HAP-1 (cell line): ENCODE data around the gene TMEM238.
"Not testable (repeated sequence)": the region's sequence is repeated elsewhere in the genome, so short reads cannot be mapped to it uniquely, and the experiment has no call there.

Source experiments
- DNase-seq, 2 experiments: peaks; one replicate each; pipeline ENCODE4 v3.0.0-alpha.2; 2016 to 2020; ENCODE audit warnings: low spot score in 2 of 2
- H3K27me3 ChIP-seq: fragments of 250-450 bp; sonication (Bioruptor Pico); 2 replicates; pipeline ENCODE4 v1.5.1; 2020; ENCODE audit warnings: low read depth, mild to moderate bottlenecking, moderate library complexity
- H3K36me3 ChIP-seq: fragments of 250-450 bp; sonication (Bioruptor Pico); replicated peaks from 2 replicates; pipeline ENCODE4 v1.5.1; 2020; ENCODE audit warnings: mild to moderate bottlenecking
- H3K4me1 ChIP-seq: fragments of 250-450 bp; sonication (Bioruptor Pico); 2 replicates; pipeline ENCODE4 v1.5.1; 2020; ENCODE audit warnings: mild to moderate bottlenecking
- H3K4me3 ChIP-seq: fragments of 250-450 bp; sonication (Bioruptor Pico); 2 replicates; pipeline ENCODE4 v1.5.1; 2020; ENCODE audit warnings: mild to moderate bottlenecking, moderate library complexity
- H3K9me3 ChIP-seq: fragments of 250-450 bp; sonication (Bioruptor Pico); 2 replicates; pipeline ENCODE4 v1.5.1; 2020; ENCODE audit warnings: mild to moderate bottlenecking, moderate library complexity
- in situ Hi-C: fragments of 300-500 bp; cut with MboI; formaldehyde crosslinking; loops from 3 replicates; pipeline ENCODE4 v1.14.3; 2020; ENCODE audit warnings: low sequenced_read_pairs, inconsistent platforms, mixed read lengths

The TMEM238 gene

DNA sequence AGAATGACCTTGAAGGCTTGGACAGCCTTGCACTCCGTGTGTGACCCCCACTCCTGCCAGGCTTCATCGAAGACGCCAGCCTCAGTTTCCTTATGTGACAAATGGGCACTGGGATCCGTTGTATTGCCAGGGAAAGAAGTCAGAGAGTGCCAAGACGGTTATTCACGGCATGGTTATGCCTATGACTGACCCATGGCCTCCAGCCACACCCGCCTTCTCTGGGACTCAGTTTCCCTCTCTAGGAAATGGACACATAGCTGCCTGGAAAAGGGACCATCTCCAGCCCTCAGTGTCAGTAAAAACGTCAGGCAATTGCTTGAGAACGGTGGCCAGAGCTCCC, 24.4 kb upstream of the TMEM238 start:
- Histone ChIP-seq H3K36me3 (peaks cover 39% of the 10 kb centered on the region), H3K9me3 (peaks cover 4% of the 10 kb centered on the region; the same call in 1 of the 2 replicates), H3K4me1 (peaks cover 17% of the 10 kb centered on the region), H3K27me3 (no peaks in the 10 kb centered on the region), H3K4me3 (peak overlapping the region; percentile 16)
- in situ Hi-C loops = no loop called here
- no peak for DNase-seq

DNA sequence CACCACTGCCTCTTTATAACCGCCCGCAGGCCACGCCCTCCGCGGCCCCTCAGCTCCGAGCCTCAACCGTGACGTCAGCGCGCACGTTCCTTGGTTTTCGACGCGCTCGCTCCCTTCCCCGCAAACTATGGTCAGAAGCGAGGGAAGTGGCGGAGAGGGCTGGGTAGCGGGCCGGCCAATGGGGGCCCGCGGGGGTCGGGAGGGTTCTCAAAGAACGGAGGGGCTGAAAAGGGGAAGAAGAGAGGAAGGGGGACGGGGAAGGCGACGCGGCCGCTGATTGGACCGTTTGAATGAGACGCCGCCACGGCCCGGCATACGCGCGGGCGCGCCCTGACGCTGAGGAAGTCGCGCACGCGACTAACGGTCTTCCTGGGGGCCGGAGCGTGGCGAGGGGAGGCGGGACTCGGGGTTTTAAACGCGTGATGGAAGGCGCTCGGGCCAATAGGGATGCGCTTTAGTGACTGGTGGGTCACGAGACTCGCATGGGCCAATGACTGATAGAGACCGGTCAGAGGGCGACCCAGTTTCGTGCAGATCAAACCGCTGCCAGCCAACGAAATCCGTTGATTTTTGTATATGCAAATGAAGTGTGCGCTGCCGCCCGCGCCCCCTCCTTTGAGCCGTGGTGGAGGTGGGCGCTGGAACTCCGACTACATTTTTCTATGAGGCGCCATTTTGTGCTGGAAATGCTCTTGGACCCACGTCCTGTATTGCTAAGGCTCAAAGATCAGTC, 23.9 kb upstream of the TMEM238 start:
- H3K4me1 ChIP-seq = peaks cover 17% of the 10 kb centered on the region
- H3K27me3 ChIP-seq = no peaks in the 10 kb centered on the region
- H3K36me3 ChIP-seq = peaks cover 44% of the 10 kb centered on the region
- peak; percentile 97 to 98 for DNase-seq
- peak overlapping the region; percentile 94 for H3K4me3 ChIP-seq
- in situ Hi-C loops = no loop called here
- H3K9me3 ChIP-seq = peaks cover 4% of the 10 kb centered on the region; the same call in 1 of the 2 replicates

DNA sequence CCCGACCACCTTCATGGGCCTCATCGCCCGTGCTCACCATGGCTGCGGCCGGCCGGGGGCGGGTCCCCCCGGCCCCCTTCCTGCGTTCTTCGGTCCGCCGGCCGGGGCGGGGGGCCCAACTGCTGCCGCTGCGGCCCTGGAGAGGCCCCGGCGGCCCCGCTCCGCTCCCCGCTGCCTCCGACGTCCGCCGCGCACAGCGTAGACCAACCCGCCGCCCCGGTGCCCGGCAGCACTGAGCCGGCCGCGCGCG, 23.4 kb upstream of the TMEM238 start, which contains the start of gene UBE2S:
Gene UBE2S, minus strand, starts transcription at position 239 of the 250 bp plus-strand sequence. Its CDS starts 199 bp downstream, at position 40.
- Histone ChIP-seq H3K4me1 (peaks cover 17% of the 10 kb centered on the region), H3K36me3 (peaks cover 49% of the 10 kb centered on the region), H3K4me3 (peak within 1 kb of the TSS; percentile 94)
- DNase-seq, H3K27me3 ChIP-seq, in situ Hi-C loops, H3K9me3 ChIP-seq: not testable (repeated sequence)

DNA sequence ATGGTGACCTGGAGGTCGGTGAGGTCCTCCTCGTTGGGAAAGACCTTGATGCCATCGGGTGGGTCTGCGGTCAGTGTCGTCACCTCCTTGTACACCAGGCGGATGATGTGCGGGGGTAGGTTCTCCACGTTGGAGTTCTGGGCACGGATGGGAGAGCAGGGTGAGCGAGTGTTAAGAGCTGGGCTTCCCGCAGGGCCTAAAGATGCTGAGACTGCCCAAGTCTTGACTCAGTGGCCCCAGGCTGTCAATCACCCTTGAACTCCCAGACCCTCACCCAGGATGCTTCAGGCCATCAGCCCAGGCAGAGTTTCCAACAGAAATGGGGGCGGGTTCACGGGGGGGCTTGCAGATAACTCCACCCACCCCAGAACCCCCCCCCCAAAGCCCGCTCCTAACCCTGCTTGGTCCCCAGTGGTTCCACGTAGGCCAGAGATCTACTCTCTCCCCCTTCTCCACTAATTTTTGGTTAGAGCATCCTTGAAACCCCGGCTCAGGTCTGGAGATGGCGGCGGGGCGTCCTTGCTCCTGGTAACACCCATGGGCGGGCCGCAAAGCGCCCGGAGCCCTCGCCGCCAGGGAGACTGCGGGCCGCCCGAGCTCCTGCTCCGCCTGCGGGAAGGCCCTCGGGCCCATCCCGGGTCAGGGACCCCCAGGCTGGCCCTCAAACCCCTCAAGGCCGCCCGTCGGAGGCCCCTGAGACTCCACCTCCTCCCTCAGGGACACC, 22.9 kb upstream of the TMEM238 start:
- in situ Hi-C loops = no loop called here
- Histone ChIP-seq H3K4me1 (peaks cover 17% of the 10 kb centered on the region), H3K36me3 (peaks cover 54% of the 10 kb centered on the region), H3K9me3 (peaks cover 4% of the 10 kb centered on the region; the same call in 1 of the 2 replicates), H3K27me3 (no peaks in the 10 kb centered on the region), H3K4me3 (peak overlapping the region; percentile 94)
- DNase-seq = peak in 1 of 2 experiments; percentile 48

DNA sequence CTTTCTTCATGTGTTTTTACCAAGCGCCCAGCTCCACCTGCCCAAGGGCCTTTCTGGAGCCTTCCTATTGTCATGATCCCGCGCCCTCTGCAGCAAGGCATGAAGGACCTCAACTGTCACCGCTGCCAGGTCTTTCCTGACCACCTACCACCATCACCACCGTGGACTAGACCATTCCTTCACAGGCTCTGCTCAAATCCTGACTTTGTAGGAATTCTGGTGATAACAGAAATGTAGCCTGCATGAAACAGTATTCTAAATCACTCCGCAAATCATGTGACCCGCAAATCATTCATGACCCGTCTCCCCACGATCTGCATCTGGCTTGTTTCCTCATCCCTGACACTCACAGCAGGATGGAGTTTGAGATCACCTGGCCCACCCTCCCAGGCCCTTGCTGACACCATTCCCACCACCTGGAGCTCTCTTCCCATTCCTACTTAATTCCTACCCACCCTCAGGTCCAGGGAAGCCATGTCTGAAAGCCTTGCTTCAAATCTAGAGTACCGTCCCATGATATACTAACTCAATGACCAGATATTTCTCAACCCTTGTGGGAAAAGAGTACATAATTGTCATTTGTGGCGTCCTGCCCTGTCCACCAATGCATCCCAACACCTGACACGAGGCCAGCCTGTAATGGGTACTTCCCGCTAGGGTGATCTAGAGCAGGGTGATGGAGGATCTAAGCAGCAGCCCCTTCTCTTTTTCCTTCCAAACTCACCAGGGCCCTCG, 22.2 kb upstream of the TMEM238 start:
- no peaks in the 10 kb centered on the region for H3K27me3 ChIP-seq
- H3K4me1 ChIP-seq = peaks cover 17% of the 10 kb centered on the region
- peaks cover 59% of the 10 kb centered on the region for H3K36me3 ChIP-seq
- no peak for DNase-seq
- H3K9me3 ChIP-seq = peaks cover 4% of the 10 kb centered on the region; the same call in 1 of the 2 replicates
- in situ Hi-C loops = no loop called here
- peak overlapping the region; percentile 94 for H3K4me3 ChIP-seq

DNA sequence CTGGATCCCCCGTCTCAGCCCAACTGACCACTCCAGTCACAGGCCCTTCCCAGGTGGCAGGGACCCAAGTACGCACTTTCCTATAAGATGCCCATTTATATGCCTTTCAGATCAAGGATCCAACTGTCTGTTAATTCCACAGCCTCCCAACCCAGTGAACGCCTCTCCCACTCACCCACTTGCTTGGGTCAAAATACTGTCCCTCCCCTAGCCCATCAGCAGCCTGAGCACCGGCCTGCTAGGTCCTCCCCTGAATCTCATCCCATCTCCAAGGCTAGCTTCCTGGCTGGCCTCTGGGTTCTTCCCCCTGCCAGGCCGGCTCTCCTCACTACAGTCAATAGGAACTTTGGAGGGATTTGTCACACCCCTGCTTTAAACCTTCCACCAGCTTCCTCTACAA, 21.5 kb upstream of the TMEM238 start:
- no peaks in the 10 kb centered on the region for H3K27me3 ChIP-seq
- peak overlapping the region; percentile 94 for H3K4me3 ChIP-seq
- peaks cover 4% of the 10 kb centered on the region; the same call in 1 of the 2 replicates for H3K9me3 ChIP-seq
- H3K4me1 ChIP-seq = peaks cover 17% of the 10 kb centered on the region
- in situ Hi-C loops = no loop called here
- peaks cover 64% of the 10 kb centered on the region for H3K36me3 ChIP-seq
- DNase-seq = no peak

DNA sequence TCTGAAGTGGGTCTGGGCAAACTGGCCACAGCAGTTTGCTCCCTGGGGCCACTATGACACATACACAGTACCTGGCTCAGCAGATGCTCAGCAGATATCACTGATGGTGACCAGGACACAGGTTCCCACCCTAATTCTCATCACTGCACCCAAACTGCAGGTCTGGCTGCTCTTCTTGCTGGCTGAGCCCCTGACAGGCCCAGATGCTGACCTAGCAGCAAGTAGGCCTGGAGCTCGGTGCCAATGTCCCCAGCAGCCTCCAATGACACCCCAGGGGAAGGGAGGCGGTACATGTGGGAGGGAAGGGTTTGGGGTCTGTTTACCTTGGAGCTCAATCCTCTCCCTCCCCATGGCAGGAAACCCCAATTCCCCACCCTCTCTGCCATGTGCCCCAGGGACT, 18.4 kb upstream of the TMEM238 start:
- in situ Hi-C loops = no loop called here
- H3K36me3 ChIP-seq = peaks cover 68% of the 10 kb centered on the region
- no peak for DNase-seq

DNA sequence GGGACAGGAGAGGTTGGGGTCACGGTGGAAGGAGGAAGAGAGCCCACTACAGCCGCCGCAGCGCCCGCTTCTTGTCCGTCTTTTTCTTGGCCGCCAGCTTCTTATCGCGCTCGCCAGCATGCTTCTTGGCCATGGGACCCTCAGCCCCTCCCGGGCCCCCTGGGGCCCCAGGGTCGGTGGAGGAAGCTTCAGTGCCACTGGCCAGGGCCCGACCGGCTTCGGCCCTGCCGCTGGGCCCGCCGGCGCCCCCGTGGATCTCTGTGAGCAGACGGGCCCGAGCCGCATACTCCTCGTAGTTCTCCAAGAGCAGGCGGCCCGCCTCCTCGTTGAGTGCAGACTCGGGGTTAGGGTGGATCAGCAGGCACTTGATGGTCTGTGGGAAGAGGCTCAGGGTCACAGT, 17.3 kb upstream of the TMEM238 start:
- DNase-seq, H3K27me3 ChIP-seq, in situ Hi-C loops, H3K9me3 ChIP-seq, H3K4me1 ChIP-seq, H3K4me3 ChIP-seq: not testable (repeated sequence)
- H3K36me3 ChIP-seq = peaks cover 58% of the 10 kb centered on the region

More for the DNA sequence above, 18.4 kb upstream of the TMEM238 start:
- H3K27me3 ChIP-seq = no peaks in the 10 kb centered on the region
- H3K4me1 ChIP-seq = peaks cover 12% of the 10 kb centered on the region
- no peaks in the 10 kb centered on the region for H3K9me3 ChIP-seq
- H3K4me3 ChIP-seq = no peak overlapping the region

DNA sequence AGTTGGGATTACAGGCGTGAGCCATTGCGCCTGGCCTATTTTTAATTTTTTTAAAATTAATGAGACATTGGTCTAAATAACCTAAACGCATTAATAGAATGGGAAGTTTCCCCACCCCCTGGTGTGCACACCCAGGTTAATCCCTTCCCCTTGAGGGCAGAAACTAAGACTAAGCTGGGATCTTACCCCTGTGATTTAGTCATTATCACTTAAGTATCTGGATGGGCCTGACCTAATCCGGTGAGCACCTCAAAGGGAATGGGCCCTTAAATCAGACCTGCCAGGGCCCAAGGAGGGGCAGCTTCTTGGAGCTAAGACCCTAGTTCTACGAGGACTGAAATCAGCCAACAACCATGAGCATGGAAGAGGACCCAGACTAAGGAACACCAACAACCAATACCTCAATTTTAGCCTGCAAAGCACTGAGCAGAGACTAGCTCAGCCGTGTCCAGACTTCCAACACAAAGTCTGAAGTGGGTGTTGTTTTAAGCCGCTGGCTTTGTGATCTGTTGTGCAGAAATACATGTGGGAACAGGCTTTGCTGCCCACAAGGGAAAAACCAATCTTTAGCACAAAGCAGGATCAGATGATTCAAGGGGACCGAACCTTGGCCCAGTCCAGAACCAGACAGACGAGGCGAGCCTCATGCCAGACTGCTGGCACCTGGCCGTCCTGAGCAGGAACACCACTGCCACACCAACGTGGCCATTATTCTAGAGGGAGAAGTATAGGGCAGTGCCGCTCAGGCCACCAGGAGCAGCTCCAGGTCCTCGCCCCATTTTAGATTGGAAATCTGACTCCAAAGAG, 16.4 kb upstream of the TMEM238 start:
- in situ Hi-C loops = no loop called here
- no peak for DNase-seq
- Histone ChIP-seq H3K36me3 (peaks cover 49% of the 10 kb centered on the region), H3K4me1 (peaks cover under 1% of the 10 kb centered on the region), H3K27me3 (no peaks in the 10 kb centered on the region), H3K4me3 (no peak overlapping the region), H3K9me3 (no peaks in the 10 kb centered on the region)

DNA sequence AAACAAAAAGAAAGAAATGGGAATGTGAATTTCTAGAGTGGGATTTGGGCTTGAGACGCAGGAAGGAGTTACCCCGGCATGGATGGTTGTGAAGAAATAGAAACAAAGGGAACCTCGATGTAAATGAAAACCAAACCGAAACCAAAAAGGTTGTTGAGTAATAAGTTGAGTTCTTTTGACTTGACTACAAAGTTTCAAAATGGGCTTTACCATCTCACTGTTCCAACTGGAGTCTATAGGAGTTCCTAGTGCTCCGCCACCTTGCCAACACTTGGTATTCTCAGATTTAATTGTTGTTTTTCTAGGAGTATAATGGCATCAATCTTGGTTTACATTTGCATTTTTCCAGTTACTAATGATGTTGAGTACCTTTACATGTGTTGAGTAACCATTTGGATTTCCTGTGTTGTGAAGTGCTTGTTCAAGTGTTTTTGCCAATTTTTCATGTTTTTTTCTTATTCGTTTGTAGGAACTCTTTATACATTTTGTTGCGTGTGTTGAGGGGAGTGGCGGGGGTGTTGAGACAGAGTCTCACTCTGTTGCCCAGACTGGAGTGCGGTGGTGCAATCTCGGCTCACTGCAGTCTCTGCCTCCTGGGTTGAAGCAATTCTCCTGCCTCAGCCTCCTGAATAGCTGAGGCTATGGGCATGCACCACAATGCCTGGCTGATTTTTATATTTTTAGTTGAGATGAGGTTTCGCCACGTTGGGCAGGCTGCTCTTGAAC, 14.3 kb upstream of the TMEM238 start:
- DNase-seq = no peak
- Histone ChIP-seq H3K27me3 (no peaks in the 10 kb centered on the region), H3K4me3 (no peak overlapping the region), H3K36me3 (peaks cover 28% of the 10 kb centered on the region), H3K4me1 (no peaks in the 10 kb centered on the region; the same call in 1 of the 2 replicates), H3K9me3 (no peaks in the 10 kb centered on the region)
- in situ Hi-C loops = no loop called here

DNA sequence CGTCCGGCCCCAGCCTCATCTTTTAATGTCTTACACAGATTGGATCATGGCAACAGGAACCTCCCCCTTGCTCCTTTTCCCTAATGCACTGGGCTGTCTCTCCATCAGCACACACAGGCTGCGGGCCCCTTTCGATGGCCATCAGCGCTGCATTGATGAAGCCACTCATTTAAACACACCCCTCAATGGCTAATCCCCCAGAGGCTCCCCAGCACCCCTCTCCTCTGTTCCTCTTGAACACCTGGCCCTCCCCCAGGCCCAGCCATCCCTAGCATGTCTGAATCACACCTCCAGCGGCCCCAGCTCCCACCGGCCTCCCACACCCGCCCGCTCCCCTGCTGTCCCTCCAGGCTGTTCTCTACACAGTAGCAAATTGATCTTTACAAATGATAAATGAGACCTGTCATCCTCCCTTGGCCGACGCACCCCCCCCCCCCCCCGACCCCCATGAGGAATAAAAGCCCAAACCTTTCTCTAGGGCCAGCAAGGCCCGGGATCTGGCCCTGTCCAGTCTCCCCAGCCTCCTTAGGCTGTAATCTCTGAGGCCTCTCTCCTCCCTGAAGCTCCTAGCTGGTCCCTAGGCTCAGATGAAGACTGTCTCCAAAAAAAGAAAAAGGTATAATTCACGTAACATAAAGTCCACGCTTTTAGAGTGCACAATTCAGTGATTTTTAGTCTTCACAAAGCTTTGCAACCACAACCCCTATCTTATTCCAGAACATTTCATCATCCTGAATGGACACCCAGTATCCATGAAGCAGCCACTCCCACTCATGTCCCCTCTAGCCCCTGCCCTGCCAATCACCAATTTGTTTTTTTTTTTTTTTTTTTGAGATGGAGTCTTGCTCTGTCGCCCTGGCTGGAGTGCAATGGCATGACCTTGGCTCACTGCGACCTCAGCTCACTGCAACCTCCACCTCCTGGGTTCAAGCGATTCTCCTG, 9.0 kb upstream of the TMEM238 start:
- in situ Hi-C loops = no loop called here
- Histone ChIP-seq H3K36me3 (peaks cover 33% of the 10 kb centered on the region), H3K4me1 (peaks cover 17% of the 10 kb centered on the region), H3K27me3 (no peaks in the 10 kb centered on the region), H3K9me3 (no peaks in the 10 kb centered on the region), H3K4me3 (no peak overlapping the region)
- DNase-seq = no peak
